ENCODE measurements around the gene RASSF1.

RASSF1 gene

DNA sequence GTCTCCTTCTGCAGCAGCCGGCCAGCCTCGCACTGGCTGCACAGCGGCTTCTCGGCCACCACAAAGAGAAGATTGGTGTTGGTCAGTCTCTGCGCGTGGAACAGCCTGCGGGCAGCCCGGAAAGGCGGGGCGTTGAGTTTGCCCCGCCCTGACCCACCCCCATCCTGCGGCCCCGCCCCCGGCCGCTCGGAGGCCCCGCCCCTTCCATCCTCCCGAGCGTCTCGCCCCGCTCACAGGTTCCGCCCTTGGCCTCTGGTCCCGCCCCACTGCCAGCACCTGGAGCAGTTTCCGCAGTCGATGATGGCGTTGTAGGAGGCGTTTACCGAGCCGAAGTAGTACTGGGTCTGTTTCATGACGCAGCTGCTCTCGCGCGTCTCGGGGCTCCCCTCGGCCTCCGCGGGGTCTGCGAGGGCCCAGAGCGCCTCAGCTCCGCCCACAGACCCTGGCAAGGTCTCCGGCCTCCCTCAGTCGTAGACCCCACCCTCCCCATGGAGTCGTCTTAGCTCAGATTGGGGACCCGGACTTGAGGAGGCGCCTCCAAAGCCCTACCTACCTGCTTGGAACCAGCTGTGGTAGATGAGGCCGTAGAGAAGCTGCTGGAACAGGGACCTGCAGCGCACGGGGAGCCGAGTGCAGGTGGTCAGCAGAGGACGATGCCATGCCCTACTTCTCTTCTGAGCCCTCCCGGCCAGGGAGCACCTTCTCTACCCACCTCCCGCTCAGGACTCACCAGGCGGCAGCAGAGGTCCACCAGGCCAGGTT, 24.6 kb upstream of the RASSF1 start:
- DNase-seq: peak; percentile 95

DNA sequence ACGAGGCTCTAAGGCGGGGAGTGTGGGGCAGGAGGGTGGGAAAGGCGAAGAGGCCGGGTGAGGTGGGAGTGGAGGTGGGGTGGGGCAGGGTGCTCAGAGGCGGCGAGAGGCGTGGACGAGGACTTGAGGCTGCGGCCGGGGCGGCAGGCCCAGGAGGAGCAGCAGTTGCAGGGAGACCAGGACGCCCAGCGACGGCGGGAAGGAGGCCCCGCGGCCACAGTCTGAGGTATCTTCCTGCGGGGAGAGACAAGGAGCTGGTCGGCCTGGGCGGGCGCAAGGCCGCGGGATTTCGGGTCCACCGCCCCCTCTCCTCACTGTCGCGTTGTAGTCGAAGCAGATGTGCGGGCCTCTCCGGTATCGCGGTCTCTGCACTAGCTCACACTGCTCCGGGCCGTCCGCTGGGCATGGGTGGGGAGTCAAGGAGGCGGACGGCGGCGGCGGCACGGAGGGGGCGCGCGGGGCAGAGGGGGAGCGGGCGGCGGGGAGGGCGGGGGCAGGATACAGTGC, 24.0 kb upstream of the RASSF1 start:
- no peak for DNase-seq

DNA sequence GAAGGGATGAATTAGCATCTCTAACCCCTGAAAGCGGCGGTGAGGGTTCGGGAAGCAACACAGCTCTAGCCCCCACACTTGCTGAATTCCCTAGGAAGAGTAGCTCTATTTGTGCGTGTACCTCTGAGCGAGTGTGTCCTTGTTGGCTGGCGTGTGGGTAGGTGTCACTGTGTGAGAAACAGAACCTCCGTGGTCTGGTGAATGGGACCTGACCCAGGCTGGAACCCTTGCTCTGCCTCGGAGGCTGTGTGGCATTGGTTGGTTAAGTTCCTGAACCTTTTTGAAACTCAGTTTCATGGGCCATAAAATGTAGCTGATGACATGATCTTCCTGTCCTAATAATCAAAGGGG, 19.1 kb upstream of the RASSF1 start:
- DNase-seq: no peak

DNA sequence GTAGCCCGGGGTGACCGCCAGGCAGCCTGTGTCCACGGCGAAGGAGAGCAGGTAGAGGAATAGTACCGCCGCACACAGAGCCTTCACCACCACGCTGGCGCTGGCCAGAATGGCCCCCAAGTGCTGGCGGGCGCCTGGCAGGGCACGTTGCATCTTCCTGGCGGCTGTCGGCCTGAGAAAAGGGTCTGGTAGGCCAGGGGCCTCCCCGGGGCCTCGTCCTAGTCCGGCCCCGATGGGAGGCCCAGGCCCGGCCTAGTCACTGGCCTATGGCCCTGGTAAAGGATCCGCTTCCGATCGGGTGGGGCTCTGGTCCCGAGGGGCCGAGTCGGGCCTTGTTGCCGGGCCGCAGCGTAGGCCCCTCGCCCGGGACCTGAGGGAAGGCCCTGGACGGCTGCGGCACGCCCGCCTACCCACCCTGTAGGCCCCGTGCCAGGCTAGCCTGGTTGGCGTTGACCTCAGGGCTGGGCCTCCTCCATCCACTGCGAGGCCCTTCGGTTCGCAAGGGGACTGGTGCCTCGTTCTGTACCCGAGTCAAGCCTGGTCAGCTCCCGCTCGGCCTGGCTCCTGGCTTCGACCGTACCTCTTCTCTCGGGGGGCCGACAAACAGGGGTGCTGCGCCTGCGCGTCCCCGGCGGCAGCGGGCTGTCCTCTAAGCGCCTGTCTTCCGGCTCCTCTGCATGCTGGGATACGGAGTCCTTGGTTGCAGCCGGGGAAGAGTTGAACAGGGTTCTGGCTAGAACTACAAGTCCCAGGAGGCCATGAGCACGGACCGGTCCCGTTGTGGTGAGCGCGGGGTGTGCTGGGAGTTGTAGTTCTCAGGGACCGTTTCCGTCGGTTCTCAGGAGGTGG, 18.5 kb upstream of the RASSF1 start, which contains the start of gene TMEM115:
Gene TMEM115, minus strand, starts transcription at position 611 of the 849 bp plus-strand sequence. Its CDS starts 458 bp downstream, at position 153.
- peak; percentile 98 for DNase-seq

DNA sequence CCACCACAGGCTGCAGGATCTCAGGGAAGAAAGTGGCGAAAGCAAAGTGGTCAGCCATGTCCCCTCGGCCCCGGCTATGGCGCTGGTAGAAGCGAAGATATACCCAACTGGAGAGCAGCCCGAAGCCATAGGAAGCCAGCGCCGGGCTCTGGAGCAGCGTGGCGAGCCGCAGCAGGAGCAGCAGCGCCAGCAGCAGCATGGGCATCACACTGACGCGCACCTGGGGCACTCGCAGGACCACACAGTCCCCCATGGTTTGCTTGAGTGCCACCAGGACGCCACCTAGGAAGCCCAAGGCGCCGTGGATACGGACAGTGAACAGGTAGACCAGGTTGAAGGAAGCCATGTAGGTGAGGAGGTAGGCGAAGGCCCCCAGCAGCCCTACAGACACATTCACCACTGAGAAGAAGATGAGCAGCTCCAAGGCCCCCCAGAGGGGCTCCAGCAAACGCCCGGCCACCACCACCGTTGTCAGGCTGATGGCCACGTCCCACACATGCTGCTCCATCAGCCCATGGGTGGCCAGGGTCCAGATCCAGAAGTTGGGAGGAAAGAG, 17.8 kb upstream of the RASSF1 start:
- DNase-seq: no peak

DNA sequence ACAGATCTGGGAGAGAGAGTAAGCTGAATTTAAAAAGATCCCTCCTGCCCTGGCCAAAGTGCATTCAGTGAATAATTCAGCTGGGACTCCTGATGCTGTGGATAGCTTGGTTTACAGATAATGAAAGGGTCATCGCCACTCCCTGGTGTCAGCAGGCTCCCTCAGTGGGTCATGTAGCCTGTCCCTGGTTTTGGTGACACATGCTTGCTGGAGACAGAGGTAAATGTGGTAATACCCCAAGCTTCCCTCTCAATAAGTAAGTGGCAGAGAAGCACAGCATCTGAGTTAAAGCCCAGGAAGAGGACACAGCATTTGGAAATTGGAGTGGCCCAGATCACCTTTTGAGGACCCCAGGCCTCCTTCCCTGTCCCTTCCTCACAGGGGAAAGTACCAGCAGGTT, 16.8 kb upstream of the RASSF1 start:
- DNase-seq: no peak

DNA sequence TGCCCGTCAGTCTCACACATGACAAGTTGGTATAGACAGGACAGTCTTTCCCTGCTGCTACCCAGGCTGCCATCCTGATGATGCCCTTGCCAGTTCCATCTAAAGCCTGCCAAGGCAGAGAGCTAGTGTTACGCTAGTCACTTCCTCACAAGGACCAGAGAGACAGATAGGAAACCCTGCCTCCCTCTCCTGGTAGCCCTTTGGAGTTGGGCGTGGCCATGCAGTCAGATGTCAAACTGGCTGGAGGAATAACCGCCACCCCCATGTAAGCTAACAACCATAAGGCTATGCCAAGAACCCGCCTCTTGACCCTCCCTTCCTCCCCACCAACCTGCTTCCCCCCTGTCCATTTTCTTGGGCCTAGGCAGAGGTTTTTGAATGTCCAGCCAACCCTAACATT, 15.9 kb upstream of the RASSF1 start:
- DNase-seq: no peak

DNA sequence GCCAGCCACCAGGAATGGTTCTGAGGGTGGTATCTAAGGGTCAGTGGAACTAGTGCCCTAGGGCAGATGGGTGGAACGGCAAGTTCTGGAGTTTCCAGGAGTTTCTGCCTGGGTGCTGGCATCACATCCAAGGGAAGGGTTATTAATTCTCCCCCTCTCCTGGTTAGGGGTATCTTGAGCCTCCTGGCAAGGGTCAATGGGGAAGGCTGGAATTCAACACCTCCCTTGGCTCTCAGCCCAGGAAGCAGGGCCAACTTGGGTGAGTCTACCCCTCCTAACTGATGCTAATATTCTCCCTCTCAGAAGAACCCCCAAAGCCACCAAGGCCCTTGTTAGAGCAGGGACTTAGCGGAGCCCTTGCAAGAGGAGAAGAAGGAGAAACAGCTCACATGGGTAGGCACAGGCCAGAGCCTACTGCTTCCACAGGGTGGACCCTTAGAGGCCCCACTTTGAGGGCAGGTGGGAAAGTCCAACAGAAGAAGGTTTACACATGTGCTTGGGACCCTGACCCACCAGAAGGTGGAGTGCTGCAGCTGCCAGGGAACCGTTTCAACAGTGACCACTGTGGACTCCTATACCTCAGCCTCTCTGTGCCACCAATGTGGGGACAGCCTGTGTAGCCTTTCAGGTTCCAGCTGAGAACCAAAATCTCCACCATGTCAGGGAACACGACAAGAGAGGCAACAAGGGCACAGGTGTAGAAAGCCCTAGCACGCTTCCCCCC, 15.4 kb upstream of the RASSF1 start:
- no peak for DNase-seq

DNA sequence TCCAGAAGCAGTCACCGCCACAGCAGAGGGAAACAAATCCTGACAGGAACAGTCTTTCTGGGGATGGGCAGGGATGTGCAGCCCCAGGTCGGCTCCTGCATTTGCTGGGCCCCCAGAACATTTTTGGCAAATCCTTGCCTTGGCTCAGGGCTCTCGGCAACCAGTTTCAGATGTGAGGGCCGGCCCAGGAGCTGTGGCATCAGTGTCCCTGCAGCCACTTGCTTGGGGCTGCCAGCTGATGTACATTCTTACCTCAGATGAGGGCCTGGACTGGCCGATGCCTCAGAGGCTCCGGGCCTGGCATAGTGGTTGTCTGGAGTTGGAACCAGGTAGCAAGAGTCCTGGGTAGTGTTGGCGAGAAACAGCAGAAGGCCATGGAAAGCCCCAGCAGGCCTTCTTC, 14.2 kb upstream of the RASSF1 start:
- no peak for DNase-seq

DNA sequence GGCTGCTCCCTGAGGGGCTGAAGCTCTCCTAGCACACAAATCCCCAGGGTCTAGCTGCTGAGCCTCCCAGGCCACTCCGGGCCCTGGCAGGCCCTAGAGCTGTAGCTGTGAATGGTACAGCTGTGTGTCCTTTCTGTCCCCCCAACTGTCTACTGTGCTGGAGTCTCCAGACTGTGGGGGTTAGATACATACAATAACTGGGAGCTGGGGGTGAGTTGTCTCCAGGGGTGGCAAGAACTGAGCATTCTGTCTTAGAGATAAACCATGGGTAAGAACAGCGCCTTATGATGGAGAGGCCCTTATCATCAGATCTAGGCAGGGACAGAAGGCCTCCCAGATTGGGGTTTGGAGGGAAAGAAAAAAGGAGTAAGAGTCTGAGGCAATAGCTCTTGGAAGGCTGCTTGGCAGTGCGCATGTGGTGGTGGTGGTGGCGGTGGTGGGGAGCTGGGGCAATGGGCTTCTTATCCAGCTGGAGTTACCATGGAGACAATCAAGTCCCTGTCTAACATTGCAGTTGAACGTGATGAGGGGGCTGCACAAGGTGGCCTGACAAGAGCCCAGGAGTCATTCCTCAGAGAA, 13.6 kb upstream of the RASSF1 start:
- DNase-seq: no peak

DNA sequence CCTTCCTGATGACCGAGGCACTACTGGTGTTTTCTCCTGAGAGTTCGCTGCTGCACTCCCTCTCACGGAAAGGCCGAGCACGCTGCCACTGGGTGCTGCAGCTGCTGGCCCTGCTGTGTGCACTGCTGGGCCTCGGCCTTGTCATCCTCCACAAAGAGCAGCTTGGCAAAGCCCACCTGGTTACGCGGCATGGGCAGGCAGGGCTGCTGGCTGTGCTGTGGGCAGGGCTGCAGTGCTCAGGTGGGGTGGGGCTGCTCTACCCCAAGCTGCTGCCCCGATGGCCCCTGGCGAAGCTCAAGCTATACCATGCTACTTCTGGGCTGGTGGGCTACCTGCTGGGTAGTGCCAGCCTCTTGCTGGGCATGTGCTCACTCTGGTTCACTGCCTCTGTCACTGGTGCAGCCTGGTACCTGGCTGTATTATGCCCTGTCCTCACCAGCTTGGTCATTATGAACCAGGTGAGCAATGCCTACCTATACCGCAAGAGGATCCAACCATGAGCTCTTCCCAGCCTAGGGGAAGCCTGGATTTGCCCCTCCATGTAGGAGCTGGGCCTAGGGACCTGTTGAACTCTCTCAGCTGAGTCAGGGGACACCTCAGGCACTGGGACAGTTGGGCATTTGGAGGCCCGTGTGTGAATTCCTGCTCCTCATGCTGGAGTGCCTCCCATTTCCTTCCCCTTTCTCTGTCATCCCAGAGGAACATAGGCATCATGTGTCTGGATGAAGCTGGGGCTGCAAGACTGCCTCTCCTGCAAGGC, 12.8 kb upstream of the RASSF1 start:
- no peak for DNase-seq

DNA sequence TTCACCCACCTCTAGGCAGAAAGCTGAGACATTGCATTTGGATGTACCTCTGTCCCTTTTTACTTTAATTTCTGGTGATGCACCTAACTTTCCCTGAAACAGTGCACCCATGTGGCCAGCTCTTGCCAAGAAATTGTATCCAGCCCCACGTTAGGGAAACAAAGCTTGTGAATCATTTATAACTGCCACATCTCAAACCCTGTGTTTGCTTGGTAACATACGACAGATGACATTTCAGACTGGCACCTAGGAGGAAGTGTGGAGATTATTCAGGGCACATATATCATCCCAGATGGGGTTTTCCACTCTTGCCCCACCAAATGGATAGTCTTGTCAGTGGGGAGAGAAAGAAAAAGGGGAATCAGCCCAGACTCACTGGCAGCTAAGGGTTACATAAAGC, 12.1 kb upstream of the RASSF1 start:
- DNase-seq: no peak

DNA sequence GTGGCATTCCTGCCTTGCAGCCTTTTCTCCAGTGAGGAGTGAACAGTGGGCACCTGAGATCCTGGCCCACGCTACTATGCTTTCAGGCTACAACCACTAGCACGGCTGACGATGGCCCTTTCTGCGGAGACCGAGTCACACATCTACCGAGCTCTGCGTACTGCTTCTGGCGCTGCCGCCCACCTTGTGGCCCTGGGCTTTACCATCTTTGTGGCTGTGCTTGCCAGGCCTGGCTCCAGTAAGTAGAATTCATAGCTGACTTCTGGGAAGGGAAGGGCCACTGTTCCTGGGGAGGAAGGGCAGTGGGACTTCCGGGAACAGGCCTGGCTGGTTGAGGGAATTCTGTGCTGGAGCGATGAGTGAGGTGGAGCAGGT, 10.7 kb upstream of the RASSF1 start:
- no peak for DNase-seq

DNA sequence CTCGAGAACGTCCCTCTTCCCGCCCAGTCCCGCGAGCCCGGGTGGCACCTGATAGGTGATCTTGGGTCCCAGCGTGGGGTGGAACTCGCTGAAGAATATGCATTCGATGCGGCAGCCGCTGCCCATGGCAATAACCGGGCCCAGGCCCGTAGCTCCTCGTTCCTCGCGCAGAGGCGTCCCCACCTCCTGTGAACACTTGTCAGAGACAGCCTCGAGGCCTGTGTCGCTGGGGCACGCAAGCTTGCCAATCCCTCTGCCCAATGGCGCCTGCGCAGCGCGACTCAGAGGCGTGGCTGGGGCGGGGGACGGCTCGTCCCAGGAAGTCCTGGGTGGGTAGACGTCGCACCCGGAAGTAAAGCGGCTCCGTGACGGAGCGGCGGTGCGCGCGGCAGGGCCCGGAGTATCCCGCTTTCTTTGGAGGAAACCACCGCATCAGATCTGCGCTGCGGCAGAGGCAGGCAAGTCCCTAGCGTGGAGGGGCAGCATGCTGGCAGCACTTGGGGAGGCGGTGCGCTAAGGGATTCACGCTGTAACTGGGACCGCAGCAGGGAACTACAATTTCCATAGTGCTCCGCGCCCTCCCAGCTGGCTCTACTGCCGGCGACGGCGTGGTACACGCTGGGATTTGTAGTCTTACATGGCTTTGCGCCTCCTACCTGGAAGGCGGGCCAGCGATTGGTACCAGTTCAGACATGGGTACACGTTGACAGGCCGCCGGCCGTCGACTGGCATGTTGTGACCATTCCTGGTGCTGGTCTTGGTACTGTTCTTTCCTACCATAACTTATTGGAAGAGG, 10.1 kb upstream of the RASSF1 start, which contains the start of the genes CYB561D2 and NPRL2:
Gene CYB561D2, plus strand, starts transcription at position 336 of the 796 bp plus-strand sequence. CDS start 572 bp downstream, outside the sequence.
Gene NPRL2, minus strand, starts transcription at position 249 of the 796 bp plus-strand sequence. Its CDS starts 123 bp downstream, at position 126.
- peak; percentile 98 for DNase-seq

DNA sequence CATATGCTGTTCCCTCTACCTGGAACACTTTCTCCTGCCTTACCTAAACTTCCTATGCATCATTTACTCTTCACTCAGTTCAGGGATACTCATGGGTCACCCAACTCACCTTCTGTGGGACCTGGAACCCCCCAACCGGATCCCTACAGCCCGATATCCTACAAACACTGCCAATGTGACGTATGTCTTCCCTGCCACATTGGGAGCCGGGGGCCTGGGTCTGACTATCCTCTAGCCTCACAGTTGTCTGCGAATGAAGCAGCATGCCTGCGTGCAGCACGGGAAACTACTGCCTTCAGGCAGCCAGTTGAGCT, 9.5 kb upstream of the RASSF1 start:
- DNase-seq: no peak

DNA sequence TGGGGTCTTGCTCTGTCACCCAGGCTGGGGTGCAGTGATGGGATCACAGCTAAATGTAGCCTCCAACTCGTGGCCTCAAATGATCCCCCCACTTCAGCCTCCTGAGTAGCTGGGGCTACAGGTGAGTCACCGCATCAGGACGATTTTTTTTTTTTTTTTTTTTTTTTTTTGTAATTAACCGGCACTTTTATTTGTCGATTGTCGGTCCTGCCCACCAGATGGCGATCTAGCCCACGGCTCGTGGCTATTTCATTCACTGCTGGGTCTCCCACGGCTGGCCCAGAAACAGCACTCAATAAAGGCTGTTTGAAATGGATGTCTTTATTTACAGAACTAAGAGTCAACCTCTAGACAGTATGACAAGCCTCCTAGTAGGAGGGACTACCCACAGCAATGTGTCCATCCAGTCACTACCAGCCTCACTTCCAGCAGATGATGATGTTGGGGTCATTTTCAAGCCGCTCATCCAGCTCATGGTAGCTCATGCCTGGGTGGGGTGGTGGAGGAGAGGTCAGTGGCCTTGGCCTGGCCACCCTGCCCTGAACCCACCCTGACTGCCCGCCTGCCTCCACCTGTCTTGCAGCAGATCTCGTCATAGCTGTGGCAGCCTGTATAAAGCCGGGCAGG, 6.7 kb upstream of the RASSF1 start:
- DNase-seq: peak; percentile 82

DNA sequence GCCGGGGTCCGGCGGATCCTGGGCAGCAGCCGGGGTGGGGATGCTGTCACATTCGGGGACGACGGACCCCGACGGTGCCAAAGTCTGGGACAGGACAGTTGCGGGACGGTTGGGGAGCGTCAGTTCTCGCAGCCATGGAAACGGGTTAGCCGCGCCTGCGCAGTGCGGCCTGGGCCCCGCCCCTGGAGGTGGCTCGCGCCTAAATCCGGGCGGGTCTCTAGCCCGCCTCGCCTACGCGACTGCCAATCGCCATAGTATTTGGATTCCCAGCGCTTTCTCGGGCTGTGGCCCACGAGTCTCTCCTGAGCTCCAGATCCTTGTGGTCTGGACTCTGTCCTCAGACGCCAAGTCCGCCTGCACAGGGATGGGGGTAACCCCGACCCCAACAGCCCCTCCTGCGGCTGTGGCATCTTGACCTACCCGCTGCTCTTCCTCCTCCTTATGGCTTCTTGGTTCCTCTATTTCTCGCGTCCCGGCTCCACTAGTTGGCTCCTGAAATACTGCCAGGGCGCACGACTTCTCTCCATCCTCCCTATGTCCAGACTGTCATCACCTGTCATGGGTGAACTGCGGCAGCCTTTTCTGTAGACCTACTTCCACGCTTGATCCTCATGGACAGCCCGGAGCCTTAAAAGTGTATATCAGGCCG, 5.1 kb upstream of the RASSF1 start, which contains the start of gene ZMYND10:
Gene ZMYND10, minus strand, starts transcription at position 147 of the 649 bp plus-strand sequence. CDS start 153 bp downstream, outside the sequence.
- peak; percentile 76 for DNase-seq

DNA sequence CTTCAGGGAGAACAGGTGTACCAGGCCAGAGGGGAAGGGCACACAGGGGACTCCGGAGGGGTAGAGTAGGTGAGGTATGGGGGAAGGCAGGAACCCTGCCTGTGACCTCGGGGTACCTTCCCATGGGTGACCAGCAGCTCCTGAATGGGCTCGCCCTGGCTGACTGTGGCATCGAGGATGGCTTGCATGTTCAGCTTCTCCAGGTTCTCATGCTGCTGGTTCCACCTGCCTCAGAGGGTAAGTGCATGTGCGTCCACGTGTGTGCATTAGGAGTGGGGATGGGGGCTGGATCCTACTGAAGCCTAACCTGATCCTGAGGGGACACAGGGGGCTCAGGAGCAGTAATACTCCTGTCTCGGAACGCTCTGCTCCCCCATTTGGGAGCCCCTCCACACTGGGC, 4.4 kb upstream of the RASSF1 start:
- DNase-seq: no peak

DNA sequence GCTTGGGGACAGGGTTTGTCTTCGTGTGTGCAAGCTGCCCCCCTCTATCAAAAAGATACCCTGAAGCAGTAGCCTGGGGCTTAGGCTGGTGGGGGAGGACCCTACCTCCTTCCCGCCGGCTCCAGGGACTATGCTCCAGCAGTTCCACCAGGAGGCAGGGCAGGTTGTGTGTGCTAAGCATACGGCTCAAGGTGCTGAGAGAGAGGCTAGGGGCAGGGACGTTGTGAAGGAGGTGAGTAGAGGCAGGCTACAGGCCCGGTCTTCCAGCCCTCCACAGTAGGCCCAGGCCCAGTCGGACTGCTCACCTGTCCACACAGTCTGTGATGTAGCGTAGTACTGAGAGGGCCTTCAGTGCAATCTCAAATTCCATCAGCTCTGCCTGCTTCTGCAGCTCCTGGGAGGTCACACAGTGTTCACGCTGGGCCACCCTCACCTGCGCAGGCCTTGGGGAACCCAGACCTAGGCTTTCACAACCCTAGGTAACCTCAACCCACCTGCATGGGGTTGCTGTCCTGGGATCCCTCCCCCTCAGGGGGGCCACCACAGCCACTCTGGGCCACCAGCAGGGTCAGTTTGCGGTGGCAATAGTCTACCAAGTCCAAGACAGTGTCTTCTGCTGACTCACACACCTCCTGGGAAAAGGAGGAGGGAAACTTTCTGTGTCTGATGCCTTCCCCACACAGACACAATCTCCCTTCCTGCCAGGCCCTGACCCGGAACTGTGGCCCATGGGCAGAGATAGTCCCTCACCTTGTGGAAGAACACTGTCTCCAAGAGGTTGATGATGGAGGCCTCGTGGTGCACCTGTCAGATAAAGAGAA, 2.4 kb upstream of the RASSF1 start:
- no peak for DNase-seq

Data from CD4-positive, alpha-beta T cell treated with Interferon gamma for 1 hour (primary cell).